ENCODE data around the gene SCYGR2.

- TF ChIP-seq POLR2AphosphoS5 (IDR thresholded peaks at IDR 0.05; ENCODE audit: low read depth, low read length), result no peak
- no peak for TF ChIP-seq EGR1 (IDR thresholded peaks at IDR 0.05; ENCODE audit: borderline replicate concordance, low read depth, low read length)
- no peak for TF ChIP-seq CEBPB (IDR thresholded peaks at IDR 0.05; ENCODE audit: low read depth, low read length)
- TF ChIP-seq, protein P1, sequence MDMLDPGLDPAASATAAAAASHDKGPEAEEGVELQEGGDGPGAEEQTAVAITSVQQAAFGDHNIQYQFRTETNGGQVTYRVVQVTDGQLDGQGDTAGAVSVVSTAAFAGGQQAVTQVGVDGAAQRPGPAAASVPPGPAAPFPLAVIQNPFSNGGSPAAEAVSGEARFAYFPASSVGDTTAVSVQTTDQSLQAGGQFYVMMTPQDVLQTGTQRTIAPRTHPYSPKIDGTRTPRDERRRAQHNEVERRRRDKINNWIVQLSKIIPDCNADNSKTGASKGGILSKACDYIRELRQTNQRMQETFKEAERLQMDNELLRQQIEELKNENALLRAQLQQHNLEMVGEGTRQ (IDR thresholded peaks at IDR 0.05; ENCODE audit: low read length), result no peak
- no peak for TF ChIP-seq CTCF (IDR thresholded peaks at IDR 0.05; ENCODE audit: control extremely low read depth in 1 of 3, insufficient read depth in 1 of 3, low read depth in 1 of 3, low read length in 3 of 3)
- TF ChIP-seq POLR2A (IDR thresholded peaks at IDR 0.05; ENCODE audit: control extremely low read depth in 1 of 2, low read depth in 2 of 2, low read length in 2 of 2), result no peak
- no peak for TF ChIP-seq TAF1 (IDR thresholded peaks at IDR 0.05; ENCODE audit: low read depth, low read length)
- TF ChIP-seq GABPA (IDR thresholded peaks at IDR 0.05; ENCODE audit: borderline replicate concordance, insufficient read depth, low read length), result no peak
- TF ChIP-seq SP1 (IDR thresholded peaks at IDR 0.05; ENCODE audit: low read depth, low read length), result no peak
- TF ChIP-seq EZH2 (IDR thresholded peaks at IDR 0.05; ENCODE audit: low read depth, low read length, severe bottlenecking), result no peak
Observed at GRCh38 chr2:227616631-227617030, 17.9 kb downstream of the SCYGR2 start.
